K562 (cell line): Measurements from ENCODE around the gene RELCH. TPM values are rescaled to one million over a fixed set of nuclear protein-coding genes. Genes with fewer than 3 reads are reported as not detected.

Source experiments
- ATAC-seq: fragments of 200-7000 bp; cut with Tn5 transposase; 3 replicates; pipeline ENCODE4 v1.9.1; 2020; ENCODE audit warnings: moderate library complexity
- BruUV-seq: library from RNA; stranded (reverse); fragments of 400-500 nt; replicated peaks from 2 replicates; lab custom pipeline; 2021; lab: Mats Ljungman, UMichigan
- CTCF ChIA-PET: fragments of 300-600 bp; formaldehyde crosslinking; extraction: SDS; loops from one replicate; lab custom pipeline; 2021; ENCODE audit warnings: low intra/inter-chr PET ratio; lab: Yijun Ruan, JAX
- POLR2A ChIA-PET: fragments of 300-600, 350-650 bp; sonication (Branson Sonifier 250); formaldehyde crosslinking; extraction: SDS; loops from one replicate; lab custom pipeline; 2021; ENCODE audit warnings: antibody characterized with exemption, inconsistent platforms; lab: Yijun Ruan, JAX
- DNase-seq, 4 experiments: peaks; one replicate each; pipeline versions ENCODE4 v3.0.0 to v3.0.0-alpha.2; 2011 to 2018; ENCODE audit warnings: low spot score in 3 of 4, mixed read lengths in 3 of 4; ENCODE audit errors: extremely low read depth in 1 of 4
- FAIRE-seq: peaks from 2 replicates; lab custom pipeline; 2011; peaks lifted over from hg19 to GRCh38; lab: Jason Lieb, UNC
- H2AFZ ChIP-seq: 2 replicates; pipeline ENCODE4 v1.6.0; 2011; ENCODE audit warnings: low read depth, low read length, control low read depth, inconsistent platforms
- H3K27ac ChIP-seq: fragments of 200-600 bp; 3 replicates; pipeline ENCODE4 v1.8.0; 2011; ENCODE audit warnings: low read depth, mild to moderate bottlenecking, control low read depth, inconsistent platforms, low read length, moderate library complexity, mixed read lengths; ENCODE audit errors: extremely low read depth
- H3K27me3 ChIP-seq, 2 experiments: fragments of 300-600 bp in 1 of 2; 2 replicates in 1 of 2; 3 replicates in 1 of 2; pipeline versions ENCODE4 v1.6.0 to v1.8.0; 2011; ENCODE audit warnings: inconsistent platforms in 2 of 2, low read length in 2 of 2, mild to moderate bottlenecking in 1 of 2, mixed read lengths in 1 of 2, moderate library complexity in 1 of 2; ENCODE audit not compliant: control insufficient read depth in 2 of 2, insufficient read depth in 2 of 2
- H3K36me3 ChIP-seq: fragments of 300-600 bp; 3 replicates; pipeline ENCODE4 v1.8.0; 2011; ENCODE audit warnings: mild to moderate bottlenecking, low read length, inconsistent platforms; ENCODE audit not compliant: control insufficient read depth, insufficient read depth
- H3K4me1 ChIP-seq, 2 experiments: fragments of 200-600 bp in 1 of 2; replicated peaks in 1 of 2; 2 replicates in 1 of 2; 3 replicates in 1 of 2; pipeline versions ENCODE4 v1.5.1 to v1.8.0; 2011; ENCODE audit warnings: inconsistent platforms in 2 of 2, low read length in 2 of 2, mild to moderate bottlenecking in 1 of 2, mixed read lengths in 1 of 2, moderate library complexity in 1 of 2; ENCODE audit not compliant: control insufficient read depth in 2 of 2, insufficient read depth in 2 of 2
- H3K4me2 ChIP-seq: 2 replicates; pipeline ENCODE4 v1.6.1; 2011; ENCODE audit warnings: low read length, control low read depth, inconsistent platforms, mixed read lengths; ENCODE audit not compliant: insufficient read depth
- H3K4me3 ChIP-seq: fragments of 200-600 bp; sonication (generic), shearing (Covaris generic); 2 replicates; pipeline ENCODE4 v1.5.1; 2016; ENCODE audit warnings: control low read depth, inconsistent platforms
- H3K79me2 ChIP-seq: fragments of 200-600 bp; 3 replicates; pipeline ENCODE4 v1.8.0; 2011; ENCODE audit warnings: low read length, inconsistent platforms; ENCODE audit not compliant: control insufficient read depth, insufficient read depth
- H3K9ac ChIP-seq, 2 experiments: 2 replicates each; pipeline versions ENCODE4 v1.6.0 to v1.6.1; 2011; ENCODE audit warnings: low read depth in 2 of 2, low read length in 2 of 2, control low read depth in 1 of 2, inconsistent platforms in 1 of 2, mild to moderate bottlenecking in 1 of 2, mixed read lengths in 1 of 2; ENCODE audit not compliant: insufficient read depth in 1 of 2
- H3K9me1 ChIP-seq: one replicate; pipeline ENCODE4 v1.6.0; 2011; ENCODE audit warnings: inconsistent platforms, mild to moderate bottlenecking, low read length, moderate library complexity; ENCODE audit not compliant: control insufficient read depth, insufficient read depth
- H3K9me3 ChIP-seq: replicated peaks from 2 replicates; pipeline ENCODE4 v1.5.1; 2011; ENCODE audit warnings: low read depth, low read length, inconsistent platforms; ENCODE audit not compliant: control insufficient read depth, insufficient read depth
- H4K20me1 ChIP-seq: replicated peaks from 2 replicates; pipeline ENCODE4 v1.6.1; 2011; ENCODE audit warnings: low read length, inconsistent platforms, mixed read lengths; ENCODE audit not compliant: control insufficient read depth, insufficient read depth
- ARNT ChIP-seq, 2 experiments: fragments of 450-650 bp; IDR thresholded peaks; 2 replicates each; pipeline ENCODE4 v1.6.1; 2016; ENCODE audit warnings: mild to moderate bottlenecking in 1 of 2
- DMBX1 ChIP-seq: fragments of 250-450 bp; sonication (Bioruptor Pico); IDR thresholded peaks from 2 replicates; pipeline ENCODE4 v1.8.0; 2022; ENCODE audit warnings: inconsistent platforms, mild to moderate bottlenecking, moderate library complexity, borderline replicate concordance
- DPF2 ChIP-seq: fragments of 450-650 bp; IDR thresholded peaks from 2 replicates; pipeline ENCODE4 v1.6.1; 2016
- ETV1 ChIP-seq: fragments of 450-650 bp; conservative IDR thresholded peaks from 2 replicates; pipeline ENCODE4 v1.6.1; 2016; ENCODE audit warnings: missing genetic modification characterization, control low read depth, low read depth, missing compliant biosample characterization
- GTF2E2 ChIP-seq: fragments of 200-800 bp; sonication (Bioruptor generic); IDR thresholded peaks from 2 replicates; pipeline ENCODE4 v1.6.1; 2016; ENCODE audit warnings: missing genetic modification characterization, missing compliant biosample characterization
- KDM5B ChIP-seq: fragments of 200-600 bp; sonication (generic); IDR thresholded peaks from 2 replicates; pipeline ENCODE4 v1.6.1; 2012; ENCODE audit warnings: low read depth, mild to moderate bottlenecking, moderate library complexity, low read length, control low read depth, inconsistent platforms; ENCODE audit not compliant: insufficient replicate concordance
- LEF1 ChIP-seq: fragments of 450-650 bp; IDR thresholded peaks from 2 replicates; pipeline ENCODE4 v1.6.1; 2016; ENCODE audit warnings: mild to moderate bottlenecking
- MIER1 ChIP-seq: fragments of 450-650 bp; IDR thresholded peaks from 2 replicates; pipeline ENCODE4 v1.6.1; 2016; ENCODE audit warnings: antibody characterized with exemption, mild to moderate bottlenecking, low read depth
- NFXL1 ChIP-seq: fragments of 450-650 bp; formaldehyde crosslinking; IDR thresholded peaks from 2 replicates; pipeline ENCODE4 v1.4.0; 2021; ENCODE audit warnings: mild to moderate bottlenecking
- RBFOX2 ChIP-seq: fragments of 200-400 bp; formaldehyde crosslinking; IDR thresholded peaks from 2 replicates; pipeline ENCODE4 v1.6.1; 2017; ENCODE audit warnings: low read depth, mild to moderate bottlenecking, low read length, moderate library complexity
- SOX6 ChIP-seq: fragments of 450-650 bp; IDR thresholded peaks from 2 replicates; pipeline ENCODE4 v1.6.1; 2014; ENCODE audit warnings: mild to moderate bottlenecking
- SRF ChIP-seq, 2 experiments: fragments of 250-450, 450-650 bp in 1 of 2; sonication (Bioruptor Pico) in 1 of 2; sonication (generic) in 1 of 2; formaldehyde crosslinking; IDR thresholded peaks; 2 replicates each; pipeline versions ENCODE4 v1.5.0 to v1.5.1; 2020 to 2022; ENCODE audit warnings: mild to moderate bottlenecking in 1 of 2, missing genetic modification reagents in 1 of 2
- ZNF311 ChIP-seq: fragments of 250-450 bp; sonication (Bioruptor Pico); IDR thresholded peaks from 2 replicates; pipeline ENCODE4 v1.4.0; 2020; ENCODE audit warnings: mild to moderate bottlenecking, moderate library complexity
- ZNF57 ChIP-seq: fragments of 450-650 bp; formaldehyde crosslinking; IDR thresholded peaks from 2 replicates; pipeline ENCODE4 v1.4.0; 2020; ENCODE audit warnings: mild to moderate bottlenecking, moderate library complexity
- ZNF76 ChIP-seq: fragments of 250-450 bp; sonication (Bioruptor Pico); IDR thresholded peaks from 2 replicates; pipeline ENCODE4 v1.4.0; 2020; ENCODE audit warnings: mild to moderate bottlenecking, moderate library complexity, borderline replicate concordance
- WGBS: fragments of 100-300 bp; shearing (Covaris generic); methylation state at CpG from one replicate; pipeline ENCODE4 v1.1.6; 2016; ENCODE audit warnings: low coverage, mixed read lengths; ENCODE audit not compliant: insufficient coverage; ENCODE audit errors: missing lambda C conversion rate; 5-methylcytosine and 5-hydroxymethylcytosine counted together
- in situ Hi-C: fragments of 300-500 bp; cut with MboI; formaldehyde crosslinking; loops from 4 replicates; pipeline ENCODE4 v1.15.0; 2018; ENCODE audit warnings: inconsistent platforms, mixed read lengths
- intact Hi-C: fragments of 100-400 bp; cut with micrococcal nuclease; formaldehyde crosslinking; loops from 2 replicates; pipeline ENCODE4 v1.14.2; 2022
- polyA plus RNA-seq, 8 experiments: library from polyadenylated mRNA; depleted of rRNA in 4 of 8; stranded (reverse) in 5 of 8; unstranded in 3 of 8; fragments of >200 nt; fragmentation: Nextera tagmentation in 2 of 8; fragmentation: Illumina TruSeq in 1 of 8; extraction: Ambion mirVana in 2 of 8; extraction: Trizol in 1 of 8; gene quantifications; 2 replicates each; pipeline versions ENCODE4 v1.2.1 to v1.2.3, GENCODE V29; 2011 to 2014; ENCODE audit warnings: inconsistent platforms in 1 of 8, missing spikeins in 1 of 8
- total RNA-seq, 7 experiments: library from RNA; depleted of rRNA in 6 of 7; stranded (reverse); fragments of >200 nt in 6 of 7; fragmentation: Illumina TruSeq in 2 of 7; extraction: Trizol in 2 of 7; gene quantifications; 2 replicates each; pipeline versions ENCODE4 v1.2.1 to v1.2.3, GENCODE V29; 2011 to 2021; ENCODE audit warnings: low replicate concordance in 1 of 7

Gene RELCH
- total and polyA plus RNA-seq, 9 of the 15 experiments (the other 6 are each of a cell fraction or from before 2014, with no cell fraction given) = 1.4 to 13.6 (median 7.6) TPM

GRCh38 chr18:62353170-62353569 is 166.1 kb downstream of the RELCH start:
- CTCF ChIA-PET = no interaction called here
- Histone ChIP-seq H3K27ac (no peak overlapping the region), H3K9me3 (no peaks in the 10 kb centered on the region), H2AFZ (no peak overlapping the region), H3K9me1 (no peaks in the 10 kb centered on the region), H3K9ac (no peak overlapping the region), H3K4me2 (no peak overlapping the region), H3K4me3 (no peak overlapping the region), H3K27me3 (peaks cover 6 to 32% of the 10 kb centered on the region in 2 experiments), H3K36me3 (no peaks in the 10 kb centered on the region), H3K79me2 (no peaks in the 10 kb centered on the region), H4K20me1 (no peaks in the 10 kb centered on the region), H3K4me1 (peaks cover 0 to 4% of the 10 kb centered on the region in 2 experiments; a peak in 1 of 5 replicates)
- in situ Hi-C loops = no loop called here
- no peak for TF ChIP-seq ETV1 (tag)
- no peak for TF ChIP-seq ZNF57 (CRISPR knock-in tag)
- TF ChIP-seq KDM5B = no peak
- no peak for TF ChIP-seq ARNT (IDR thresholded peaks at IDR 0.05)
- TF ChIP-seq DPF2 = no peak
- no peak for TF ChIP-seq RBFOX2
- TF ChIP-seq ZNF311 = no peak
- TF ChIP-seq SRF (CRISPR knock-in tag; IDR thresholded peaks at IDR 0.05) = no peak
- TF ChIP-seq ZNF76 (CRISPR knock-in tag) = no peak
- TF ChIP-seq MIER1 = no peak
- no peak for TF ChIP-seq LEF1
- no peak for TF ChIP-seq NFXL1
- TF ChIP-seq DMBX1 (CRISPR knock-in tag) = no peak
- no peak for TF ChIP-seq SOX6
- no peak for TF ChIP-seq GTF2E2 (tag)
- intact Hi-C loops = no loop called here
- 3% methylated on average over 7 of the region's 7 CpGs for WGBS
- DNase-seq (no peak), ATAC-seq (no peak), FAIRE-seq (no peak)
- POLR2A ChIA-PET = interaction anchor here (1.3 kb wide), 1 partner anchor 36 kb away, joined by 3 read pairs; no protein-coding TSS in a partner anchor
- BruUV-seq = no TSS peak
